ENCODE results near the gene POTEH.
"Not testable (repeated sequence)": the region's sequence is repeated elsewhere in the genome, so short reads cannot be mapped to it uniquely, and the experiment has no call there.

Gene POTEH

GRCh38 chr22:15738157-15738908 is 48.5 kb downstream of the POTEH start:
- DNase-seq (ENCODE audit: low read depth, low spot score), result not testable (repeated sequence)

GRCh38 chr22:15738909-15739391 is 49.1 kb downstream of the POTEH start:
- DNase-seq (ENCODE audit: low read depth, low spot score), result not testable (repeated sequence)

GRCh38 chr22:15747636-15748323 is 58.0 kb downstream of the POTEH start:
- not testable (repeated sequence) for DNase-seq (ENCODE audit: low read depth, low spot score)

- not testable (repeated sequence) for DNase-seq (ENCODE audit: low read depth, low spot score)
These were observed 59.5 kb downstream of the POTEH start for GRCh38 chr22:15749181-15749970.

- not testable (repeated sequence) for DNase-seq (ENCODE audit: low read depth, low spot score)
These were observed 69.7 kb downstream of the POTEH start for GRCh38 chr22:15759443-15760097.

GRCh38 chr22:15760388-15761150 is 70.7 kb downstream of the POTEH start:
- DNase-seq (ENCODE audit: low read depth, low spot score), result not testable (repeated sequence)

- not testable (repeated sequence) for DNase-seq (ENCODE audit: low read depth, low spot score)
These were observed 71.4 kb downstream of the POTEH start for GRCh38 chr22:15761151-15761777.

- not testable (repeated sequence) for DNase-seq (ENCODE audit: low read depth, low spot score)
These were observed 73.7 kb downstream of the POTEH start for GRCh38 chr22:15763559-15763958.
